Superior temporal gyrus (tissue), 1 donor: ENCODE measurements around the gene DNAJC28.
"Not testable (repeated sequence)": the region's sequence is repeated elsewhere in the genome, so short reads cannot be mapped to it uniquely, and the experiment has no call there.

Source experiments
- DNase-seq: peaks from one replicate; pipeline ENCODE4 v3.0.0-alpha.2; 2016; ENCODE audit errors: extremely low spot score

The DNAJC28 gene

GRCh38 chr21:33491373-33492102, at the start of gene DNAJC28:
Gene DNAJC28, minus strand, starts transcription at chr21:33491716. Its CDS starts 2,323 bp downstream, at chr21:33489393.
- DNase-seq, result peak; percentile 98

GRCh38 chr21:33541105-33541711, 49.7 kb upstream of the DNAJC28 start:
- DNase-seq, result no peak

- DNase-seq, result no peak
Measured at GRCh38 chr21:33540711-33541104, 49.2 kb upstream of the DNAJC28 start.

DNA sequence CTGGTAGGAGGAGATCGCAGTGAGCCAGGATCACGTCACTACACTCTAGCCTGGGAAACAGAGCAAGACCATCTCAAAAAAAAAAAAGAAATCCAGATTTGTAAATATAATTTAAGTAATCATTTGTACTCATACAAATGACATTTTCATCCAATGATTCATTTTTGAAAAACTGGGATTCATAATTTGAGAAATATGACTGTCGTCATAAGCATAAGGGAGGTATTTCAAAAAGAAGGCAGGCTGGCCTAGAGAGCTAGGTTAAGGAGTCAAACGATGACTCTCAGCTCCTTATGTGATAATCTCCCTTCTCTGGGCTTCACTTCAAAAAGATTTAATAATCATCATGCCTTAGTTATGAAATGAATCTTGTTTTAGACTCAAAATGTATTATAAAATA, 48.1 kb upstream of the DNAJC28 start:
- DNase-seq, result no peak

DNA sequence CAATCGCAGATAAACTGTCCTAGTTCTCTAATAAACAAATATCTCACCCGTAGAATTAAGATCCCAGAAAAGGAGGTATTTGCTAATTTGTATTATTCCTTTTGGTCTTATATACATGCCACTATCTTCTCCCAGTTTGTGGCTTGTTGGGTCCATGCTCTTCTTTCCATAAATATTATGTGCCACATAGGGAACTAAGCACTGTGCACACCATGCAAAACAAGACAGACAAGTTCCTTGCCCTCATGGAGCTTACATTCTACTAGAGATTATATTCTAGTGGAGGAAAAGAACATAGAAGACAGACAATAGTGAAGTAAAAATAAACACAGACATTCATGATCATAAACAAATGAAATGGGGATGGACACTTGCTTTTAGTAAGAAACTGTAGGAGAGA, 45.7 kb upstream of the DNAJC28 start:
- no peak for DNase-seq

DNA sequence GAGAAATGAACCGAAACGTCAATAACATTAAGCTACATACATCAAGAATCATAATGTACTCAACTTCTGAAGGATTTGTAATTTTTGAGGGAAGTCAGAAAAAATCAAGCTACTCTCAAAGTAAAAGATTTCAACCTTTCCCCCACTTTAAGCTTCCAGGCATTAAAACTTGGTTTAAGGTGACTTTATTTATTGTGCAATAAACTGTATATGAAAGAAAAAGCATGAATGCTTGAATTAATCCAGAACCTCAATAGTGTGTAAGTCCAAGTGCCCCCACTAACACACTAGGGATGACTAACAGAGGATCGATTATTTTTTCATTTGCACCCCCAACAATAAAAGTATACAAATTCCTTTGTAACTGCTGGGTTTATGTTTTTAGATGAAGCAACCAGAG, 39.5 kb upstream of the DNAJC28 start:
- DNase-seq, result no peak

DNA sequence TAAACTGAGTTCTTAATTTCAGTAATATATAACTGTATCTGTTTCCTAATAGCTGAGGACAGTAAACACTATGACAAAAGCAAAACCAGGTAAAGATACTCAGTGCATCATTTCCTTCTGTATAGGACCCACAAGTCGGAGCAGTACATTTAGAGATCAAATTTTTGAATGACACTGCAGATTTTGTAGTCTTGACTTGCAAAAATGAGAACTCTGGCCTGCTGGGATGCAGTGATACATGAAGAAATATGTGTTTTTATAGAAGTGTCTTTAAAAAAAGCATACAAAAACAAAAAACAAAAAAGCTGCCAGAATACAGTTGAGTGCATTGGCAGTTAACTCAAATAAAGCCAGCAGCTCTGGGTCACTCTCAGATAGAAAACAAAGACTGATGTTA, 31.4 kb upstream of the DNAJC28 start:
- DNase-seq, result no peak

- no peak for DNase-seq
Measured at GRCh38 chr21:33522297-33522952, 30.9 kb upstream of the DNAJC28 start.

GRCh38 chr21:33518899-33519298, 27.4 kb upstream of the DNAJC28 start:
- DNase-seq, result no peak

DNA sequence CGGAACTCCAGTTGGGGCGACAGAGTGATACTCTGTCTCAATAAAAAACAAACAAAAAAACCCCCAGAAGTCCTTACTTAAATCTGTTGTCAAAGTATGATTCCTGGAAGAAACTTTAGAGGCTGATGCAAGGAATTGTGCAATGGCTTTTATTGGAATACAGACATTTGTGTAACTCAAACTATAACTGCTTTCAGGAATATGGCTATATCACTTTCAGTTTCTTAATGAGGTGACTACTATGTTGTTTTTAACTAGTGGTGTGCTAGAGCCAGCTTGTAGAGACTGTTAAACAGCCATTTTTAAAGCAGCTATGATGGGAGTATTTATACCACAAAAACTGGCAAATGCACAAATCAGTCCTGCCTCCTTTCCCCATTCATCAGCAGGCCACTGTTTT, 22.7 kb upstream of the DNAJC28 start:
- no peak for DNase-seq

DNA sequence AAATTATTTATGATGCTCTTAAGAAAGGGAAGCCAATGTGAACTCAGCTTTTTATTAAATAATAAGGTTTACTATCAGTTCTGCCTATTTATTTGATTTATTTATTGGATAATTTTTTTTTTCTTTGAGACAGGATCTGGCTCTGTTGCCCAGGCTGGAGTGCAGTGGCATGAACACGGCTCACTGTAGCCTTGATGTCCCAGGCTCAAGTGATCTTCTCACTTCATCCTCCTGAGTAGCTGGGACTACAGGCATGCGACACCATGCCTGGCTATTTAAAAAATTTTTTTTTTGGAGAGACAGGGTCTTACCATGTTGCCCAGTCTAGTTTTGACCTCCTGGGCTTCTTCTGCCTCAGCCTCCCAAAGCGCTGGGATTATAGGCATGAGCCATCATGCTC, 21.0 kb upstream of the DNAJC28 start:
- DNase-seq, result no peak

DNA sequence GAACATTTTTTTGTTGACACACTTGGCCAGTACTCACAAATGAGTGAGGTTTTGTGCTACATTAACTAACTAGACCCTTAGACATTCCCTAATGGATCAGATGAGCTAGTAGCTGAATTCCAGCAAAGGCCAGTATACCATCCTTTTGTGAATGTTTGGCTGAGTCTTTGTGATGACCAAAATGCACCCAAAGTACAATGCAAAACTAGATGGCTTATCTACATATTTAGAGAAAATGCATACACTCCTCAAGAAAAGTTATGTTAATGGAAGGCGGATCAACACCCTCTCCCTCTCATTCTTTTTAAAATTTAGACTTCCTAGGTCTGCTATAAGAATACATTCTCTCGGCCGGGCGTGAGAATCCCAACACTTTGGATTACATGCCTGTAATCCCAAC, 20.1 kb upstream of the DNAJC28 start:
- no peak for DNase-seq

DNA sequence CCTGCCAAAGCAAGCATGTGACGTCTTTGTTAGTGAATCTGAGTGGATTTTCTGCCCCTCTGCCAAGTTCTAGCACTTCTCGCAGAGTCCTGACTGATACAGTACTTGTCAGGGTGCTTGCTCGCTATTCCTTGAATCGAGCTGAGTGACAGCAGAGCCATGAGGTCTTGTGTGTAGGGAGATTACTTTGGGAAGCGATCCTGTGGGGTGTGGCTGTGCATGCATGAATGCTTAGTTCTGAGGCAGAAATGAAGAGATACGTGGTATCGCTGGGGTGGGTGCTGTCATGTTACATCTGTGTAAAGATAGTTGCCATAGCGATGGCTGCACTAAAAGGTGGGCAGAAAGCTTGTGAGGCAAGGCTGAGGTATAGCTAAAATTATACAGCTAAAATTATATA, 19.3 kb upstream of the DNAJC28 start:
- DNase-seq, result no peak

- not testable (repeated sequence) for DNase-seq
Measured at GRCh38 chr21:33507003-33507402, 15.5 kb upstream of the DNAJC28 start.

DNA sequence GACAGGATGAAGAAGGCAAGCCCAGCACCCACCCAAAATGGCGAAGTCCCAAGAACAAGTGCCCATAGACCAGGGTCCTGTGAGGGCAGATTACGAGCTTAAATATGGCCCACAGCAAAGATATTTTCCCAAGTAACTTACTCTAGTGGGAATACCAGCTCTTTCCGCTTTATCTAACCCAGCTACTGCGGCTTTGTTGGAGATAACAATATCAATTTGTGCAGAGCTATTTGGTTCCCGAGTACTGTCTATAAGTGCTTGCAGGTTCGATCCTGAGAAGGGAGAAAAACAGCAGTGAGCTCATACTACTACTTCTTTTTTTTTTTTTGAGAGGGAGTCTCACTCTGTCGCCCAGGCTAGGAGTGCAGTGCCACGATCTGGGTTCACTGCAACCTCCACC, 14.3 kb upstream of the DNAJC28 start:
- no peak for DNase-seq

DNA sequence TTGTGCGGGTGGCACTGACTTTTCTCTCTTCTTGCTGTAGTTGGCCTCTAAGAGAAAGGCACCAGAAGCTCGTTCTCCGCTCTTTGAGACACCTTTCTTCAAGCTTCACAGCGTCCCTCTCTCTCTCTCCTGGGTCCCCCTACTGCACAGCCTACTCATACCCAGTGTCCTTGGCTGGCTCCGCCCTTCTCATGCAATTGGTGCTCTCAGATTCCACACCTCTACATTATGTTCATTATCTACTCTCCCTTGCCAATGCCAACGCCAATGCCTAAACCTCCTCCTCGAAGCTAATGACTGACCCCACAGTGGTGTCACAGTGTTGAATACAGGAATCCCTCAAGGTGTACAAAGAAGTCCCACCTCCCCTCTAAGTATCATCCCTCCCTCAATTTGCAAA, 4.8 kb upstream of the DNAJC28 start:
- DNase-seq, result no peak

DNA sequence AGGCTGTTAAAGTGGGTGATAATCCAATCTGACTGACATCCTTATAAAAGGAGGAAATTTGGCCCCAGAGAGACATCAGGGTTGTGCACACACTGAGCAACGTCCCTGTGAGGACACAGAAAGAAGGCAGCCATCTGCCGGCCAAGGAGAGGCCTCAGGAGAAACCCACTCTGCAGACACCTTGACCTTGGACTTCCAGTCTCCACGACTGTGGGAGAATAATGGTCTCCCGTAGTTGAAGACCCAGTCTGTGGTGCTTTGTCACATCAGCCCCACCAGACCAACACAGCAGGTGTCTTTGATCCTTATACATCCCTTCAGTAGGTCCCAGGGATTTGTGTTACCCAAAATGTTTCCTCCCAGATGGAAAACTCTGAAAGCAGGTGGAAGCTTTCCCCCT, 4.2 kb upstream of the DNAJC28 start:
- no peak for DNase-seq

DNA sequence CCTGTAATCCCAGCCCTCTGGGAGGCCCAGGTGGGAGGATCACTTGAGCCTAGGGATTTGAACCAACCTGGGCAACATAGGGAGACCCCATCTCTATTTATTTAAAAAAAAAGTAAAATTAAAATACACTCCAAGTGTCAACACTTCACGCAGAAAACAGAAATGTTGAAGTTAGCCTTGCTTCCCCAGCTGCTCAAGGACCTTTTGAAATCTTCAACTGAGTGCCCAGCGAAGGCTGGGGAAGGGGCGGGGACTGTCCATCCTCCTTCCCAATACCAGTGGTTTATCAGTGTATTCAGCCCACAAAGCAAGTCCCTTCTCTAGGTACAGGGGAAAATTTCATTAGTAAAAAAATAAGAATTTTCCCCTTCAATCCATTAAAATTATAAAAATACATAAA, 2.2 kb upstream of the DNAJC28 start:
- no peak for DNase-seq

GRCh38 chr21:33492571-33492970, 1.1 kb upstream of the DNAJC28 start:
- DNase-seq, result no peak

DNA sequence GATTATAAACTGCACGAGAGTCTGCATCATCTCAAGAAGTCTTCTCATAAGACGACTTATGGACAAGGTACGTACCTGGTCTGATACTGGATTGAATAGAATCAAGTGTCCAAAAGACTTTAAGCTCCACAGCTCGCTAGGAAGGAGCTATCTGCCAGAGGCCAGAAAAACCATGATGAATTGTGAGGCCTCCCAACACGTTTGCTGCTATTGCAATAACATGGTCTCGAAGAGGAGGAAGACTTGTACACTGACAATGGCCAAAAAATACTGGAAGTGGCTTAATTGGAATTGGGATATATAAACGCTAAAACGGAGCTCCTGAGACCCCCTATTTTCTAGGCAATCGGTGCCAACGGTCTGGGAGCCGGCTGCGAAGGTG, 534 bp downstream of the DNAJC28 start:
- peak; percentile 77 for DNase-seq

DNA sequence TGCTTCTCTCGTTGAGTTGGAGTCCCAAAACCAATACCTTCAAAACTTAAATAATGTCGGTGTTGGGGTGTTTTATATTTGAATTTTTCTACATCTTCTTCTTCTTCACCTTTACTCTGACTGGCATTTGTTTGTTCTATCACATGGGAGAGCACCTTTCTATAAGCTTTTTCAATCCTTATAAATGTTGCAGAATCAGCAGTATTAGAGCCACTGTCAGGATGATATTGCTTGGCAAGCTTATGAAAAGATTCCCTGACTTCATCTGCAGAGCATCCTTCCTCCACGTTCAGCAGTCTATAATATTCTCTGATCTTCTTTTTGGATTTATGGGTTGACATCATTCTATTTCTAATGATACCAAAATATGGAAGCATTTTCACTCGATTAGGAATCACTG, 2.6 kb downstream of the DNAJC28 start:
- no peak for DNase-seq

DNA sequence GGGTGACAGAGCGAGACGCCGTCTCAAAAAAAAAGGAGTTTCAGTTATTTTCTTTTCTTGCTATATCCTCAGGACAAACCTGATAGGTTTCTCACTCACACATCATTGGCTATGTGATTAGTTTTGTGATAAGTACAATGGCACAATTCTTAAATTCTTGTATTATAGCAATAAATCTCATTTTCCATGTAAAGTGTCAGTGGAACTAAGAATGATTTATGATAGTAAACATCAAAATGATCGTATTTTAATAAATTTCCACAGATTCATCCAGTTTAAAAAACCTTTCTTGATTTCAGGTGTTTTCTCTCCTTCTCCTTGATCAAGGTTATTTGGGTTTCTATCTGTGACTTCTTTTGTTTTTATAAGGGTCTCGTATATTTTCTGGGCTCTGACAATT, 3.5 kb downstream of the DNAJC28 start:
- no peak for DNase-seq

DNA sequence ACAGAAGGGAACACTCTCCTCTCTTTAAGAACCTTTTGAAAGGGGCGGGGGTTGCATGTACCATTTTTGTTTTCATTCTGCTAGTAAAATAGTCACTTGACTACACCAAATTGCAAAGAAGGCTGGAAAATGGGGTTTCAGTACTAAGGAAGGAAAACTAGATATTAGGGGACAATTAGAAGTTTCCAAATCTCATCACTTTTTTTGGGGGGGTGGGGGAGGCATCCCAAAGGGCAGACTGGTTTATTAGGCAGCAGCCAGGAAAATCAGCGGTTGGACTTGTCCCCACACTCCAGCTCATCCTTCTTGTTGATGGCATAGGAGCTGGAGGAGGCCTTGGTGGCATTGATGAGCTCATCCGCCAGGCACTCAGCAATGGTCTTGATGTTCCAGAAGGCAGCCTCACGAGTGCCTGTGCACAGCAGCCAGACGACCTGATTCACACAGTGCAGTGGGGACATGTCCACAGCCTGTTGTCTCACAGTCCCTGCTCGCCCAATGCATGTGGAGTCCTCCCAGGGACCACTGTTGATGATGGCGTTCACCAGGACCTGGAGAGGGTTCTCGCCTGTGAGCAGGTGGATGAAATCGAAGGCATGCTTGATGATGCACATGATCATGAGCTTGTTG, 10.1 kb downstream of the DNAJC28 start:
- DNase-seq, result no peak
